Vagina (tissue), 2 donors: ENCODE data around the gene HERC4. TPM values are rescaled to one million over a fixed set of nuclear protein-coding genes. Genes with fewer than 3 reads are reported as not detected.
"Not testable (repeated sequence)": the region's sequence is repeated elsewhere in the genome, so short reads cannot be mapped to it uniquely, and the experiment has no call there.

Experiments used
- DNase-seq, 2 donors: peaks; one replicate each; pipeline ENCODE4 v3.0.0-alpha.2; 2017; ENCODE audit errors: extremely low spot score in 2 of 2
- H3K27ac ChIP-seq: fragments of 200-600 bp; sonication (generic); one replicate; pipeline ENCODE4 v1.5.1; 2019
- H3K27me3 ChIP-seq: fragments of 200-600 bp; sonication (generic); one replicate; pipeline ENCODE4 v1.5.1; 2019
- H3K36me3 ChIP-seq, 2 donors: fragments of 200-600 bp; sonication (generic); one replicate each; pipeline ENCODE4 v1.5.1; 2017 to 2019
- H3K4me1 ChIP-seq: fragments of 200-600 bp; sonication (generic); one replicate; pipeline ENCODE4 v1.5.1; 2019
- H3K4me3 ChIP-seq, 2 donors: fragments of 200-600 bp; sonication (generic); 1 replicate in 1 of 2; 2 replicates in 1 of 2; pipeline ENCODE4 v1.5.1; 2016 to 2019
- H3K9me3 ChIP-seq: fragments of 200-600 bp; sonication (generic); one replicate; pipeline ENCODE4 v1.5.1; 2019
- CTCF ChIP-seq, 3 experiments: fragments of 450-650 bp in 2 of 3; fragments of 200-600 bp in 1 of 3; sonication (generic) in 1 of 3; IDR thresholded peaks; one replicate each; pipeline ENCODE4 v1.5.1; 2017 to 2019; ENCODE audit warnings: antibody characterized with exemption in 3 of 3, mild to moderate bottlenecking in 2 of 3, moderate library complexity in 2 of 3
- POLR2A ChIP-seq, 2 donors: fragments of 450-650 bp; IDR thresholded peaks; one replicate each; pipeline ENCODE4 v1.6.1; 2017; ENCODE audit warnings: antibody characterized with exemption in 2 of 2, mild to moderate bottlenecking in 2 of 2, moderate library complexity in 2 of 2
- POLR2AphosphoS5 ChIP-seq, 2 donors: sonication (generic); formaldehyde crosslinking; IDR thresholded peaks; one replicate each; pipeline ENCODE4 v1.9.0; 2017; ENCODE audit warnings: antibody characterized with exemption in 2 of 2, mild to moderate bottlenecking in 2 of 2, low read depth in 1 of 2; ENCODE audit not compliant: insufficient read depth in 1 of 2
- intact Hi-C: fragments of 100-400 bp; cut with DNase I; formaldehyde crosslinking; loops from one replicate; pipeline ENCODE4 v1.15.1; 2023
- total RNA-seq: library from RNA; depleted of rRNA; stranded (reverse); fragments of >200 nt; gene quantifications from one replicate; pipeline ENCODE4 v1.2.3, GENCODE V29; 2016

Gene HERC4
- total RNA-seq, 1 donor from 2014 or later = 47.9 TPM

- intact Hi-C loops = no loop called here
- Histone ChIP-seq H3K9me3 (no peaks in the 10 kb centered on the region), H3K36me3 (peaks cover 0 to 43% of the 10 kb centered on the region in 2 donors), H3K4me3 (no peak overlapping the region), H3K27ac (no peak overlapping the region), H3K27me3 (no peaks in the 10 kb centered on the region), H3K4me1 (no peaks in the 10 kb centered on the region)
- no peak for TF ChIP-seq POLR2A (IDR thresholded peaks at IDR 0.05)
- no peak for TF ChIP-seq POLR2AphosphoS5 (IDR thresholded peaks at IDR 0.05; ENCODE audit: insufficient read depth in 1 of 2, low read depth in 1 of 2)
- TF ChIP-seq CTCF (IDR thresholded peaks at IDR 0.05) = no peak
- no peak for DNase-seq
Observed at GRCh38 chr10:67975871-67976270, 99.2 kb downstream of the HERC4 start.

DNA sequence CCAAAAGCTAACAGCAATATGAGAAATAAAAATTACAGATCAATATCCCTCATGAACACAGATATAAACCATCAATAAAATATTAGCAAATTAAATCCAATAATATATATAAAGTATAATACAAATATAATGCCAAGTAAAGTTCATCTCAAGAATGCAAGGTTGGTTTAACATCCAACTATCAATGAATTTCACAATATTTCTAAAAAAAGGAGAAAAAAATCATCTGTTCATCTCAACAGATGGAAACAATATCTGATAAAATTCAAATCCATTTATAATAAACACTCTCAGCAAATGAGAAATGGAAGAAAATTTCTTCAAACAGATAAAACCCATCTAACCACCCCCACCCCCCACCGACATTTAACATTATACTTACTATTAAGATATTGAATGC, 103.8 kb downstream of the HERC4 start:
- H3K36me3 ChIP-seq = peaks cover 0 to 30% of the 10 kb centered on the region in 2 donors
- DNase-seq = no peak
- H3K27me3 ChIP-seq = no peaks in the 10 kb centered on the region
- no peak for TF ChIP-seq CTCF (IDR thresholded peaks at IDR 0.05)
- no peak for TF ChIP-seq POLR2AphosphoS5 (IDR thresholded peaks at IDR 0.05; ENCODE audit: insufficient read depth in 1 of 2, low read depth in 1 of 2)
- no peak for TF ChIP-seq POLR2A (IDR thresholded peaks at IDR 0.05)
- H3K9me3 ChIP-seq = no peaks in the 10 kb centered on the region
- no peak overlapping the region for H3K4me3 ChIP-seq
- no peak overlapping the region for H3K27ac ChIP-seq
- H3K4me1 ChIP-seq = no peaks in the 10 kb centered on the region
- intact Hi-C loops = no loop called here

- no peak for TF ChIP-seq POLR2AphosphoS5 (IDR thresholded peaks at IDR 0.05; ENCODE audit: insufficient read depth in 1 of 2, low read depth in 1 of 2)
- TF ChIP-seq POLR2A (IDR thresholded peaks at IDR 0.05) = no peak
- no peak for TF ChIP-seq CTCF (IDR thresholded peaks at IDR 0.05)
- Histone ChIP-seq H3K4me1 (no peaks in the 10 kb centered on the region), H3K9me3 (no peaks in the 10 kb centered on the region), H3K4me3 (no peak overlapping the region), H3K36me3 (peaks cover 0 to 41% of the 10 kb centered on the region in 2 donors), H3K27me3 (no peaks in the 10 kb centered on the region), H3K27ac (no peak overlapping the region)
- DNase-seq = no peak
- intact Hi-C loops = no loop called here
Observed at GRCh38 chr10:67969875-67970274, 105.2 kb downstream of the HERC4 start.

GRCh38 chr10:67966035-67966434, 109.0 kb downstream of the HERC4 start:
- H3K36me3 ChIP-seq = peaks cover 0 to 17% of the 10 kb centered on the region in 2 donors
- H3K4me1 ChIP-seq, DNase-seq, H3K9me3 ChIP-seq, H3K27ac ChIP-seq, H3K4me3 ChIP-seq, intact Hi-C loops, H3K27me3 ChIP-seq: not testable (repeated sequence)

DNA sequence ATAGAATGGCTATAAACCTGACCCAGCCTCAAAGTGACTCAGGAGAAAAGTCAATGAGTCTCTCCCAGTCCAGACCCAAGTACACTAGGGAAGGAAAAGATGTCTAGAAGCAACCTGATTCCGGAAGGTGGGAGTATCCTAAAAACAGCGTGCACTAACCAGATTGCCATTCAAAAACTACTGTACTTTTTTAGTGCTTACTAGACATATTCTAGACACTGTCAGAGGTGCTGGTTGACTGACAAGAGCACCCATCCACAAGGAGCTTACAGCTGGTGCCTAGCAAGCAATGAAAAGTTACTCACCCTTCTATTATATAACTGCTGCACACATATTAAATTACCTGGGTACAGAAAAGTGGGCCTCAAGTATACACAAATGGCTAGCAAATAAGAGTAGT, 109.6 kb downstream of the HERC4 start:
- no peak overlapping the region for H3K4me3 ChIP-seq
- no peaks in the 10 kb centered on the region for H3K9me3 ChIP-seq
- no peak for TF ChIP-seq POLR2A (IDR thresholded peaks at IDR 0.05)
- TF ChIP-seq POLR2AphosphoS5 (IDR thresholded peaks at IDR 0.05; ENCODE audit: insufficient read depth in 1 of 2, low read depth in 1 of 2) = no peak
- no peak for TF ChIP-seq CTCF (IDR thresholded peaks at IDR 0.05)
- no peaks in the 10 kb centered on the region for H3K27me3 ChIP-seq
- no peak overlapping the region for H3K27ac ChIP-seq
- DNase-seq = no peak
- H3K36me3 ChIP-seq = peaks cover 0 to 17% of the 10 kb centered on the region in 2 donors
- no peaks in the 10 kb centered on the region for H3K4me1 ChIP-seq
- intact Hi-C loops = no loop called here
